T-helper 2 cell treated with Interferon-gamma antibody and Interleukin-4, amounts not matched to agents 5 μg/mL and 100 μg/mL, for 36 hours (primary cell): ENCODE measurements around the gene SLC2A1.
A peak's percentile ranks its signal among the peaks of the same experiment; 100 is the strongest.

Source experiments
- DNase-seq: peaks from one replicate; pipeline ENCODE4 v3.0.0; 2021; ENCODE audit warnings: low spot score
- H3K27ac Mint-ChIP-seq: one replicate; pipeline ENCODE4 v1.8.0; 2021; ENCODE audit warnings: mild to moderate bottlenecking, mixed read lengths
- H3K27me3 Mint-ChIP-seq: one replicate; pipeline ENCODE4 v1.8.0; 2021; ENCODE audit warnings: low read depth, mixed read lengths
- H3K36me3 Mint-ChIP-seq: one replicate; pipeline ENCODE4 v1.8.0; 2021; ENCODE audit warnings: low read depth, mixed read lengths
- H3K4me1 Mint-ChIP-seq: one replicate; pipeline ENCODE4 v1.8.0; 2021; ENCODE audit warnings: low read depth, mixed read lengths
- H3K4me3 Mint-ChIP-seq: one replicate; pipeline ENCODE4 v1.8.0; 2022; ENCODE audit warnings: mild to moderate bottlenecking, moderate library complexity, mixed read lengths
- H3K9me3 Mint-ChIP-seq: one replicate; pipeline ENCODE4 v1.8.0; 2021; ENCODE audit warnings: mixed read lengths

SLC2A1 gene

GRCh38 chr1:42936309-42937078 lies 22.2 kb downstream of the SLC2A1 start:
- peaks cover 86% of the 10 kb centered on the region for H3K4me1 Mint-ChIP-seq
- H3K27me3 Mint-ChIP-seq: no peaks in the 10 kb centered on the region
- peak overlapping the region; percentile 62 for H3K4me3 Mint-ChIP-seq
- peaks cover 76% of the 10 kb centered on the region for H3K36me3 Mint-ChIP-seq
- peak overlapping the region; percentile 93 for H3K27ac Mint-ChIP-seq
- H3K9me3 Mint-ChIP-seq: no peaks in the 10 kb centered on the region
- no peak for DNase-seq

GRCh38 chr1:42935971-42936308 lies 22.7 kb downstream of the SLC2A1 start:
- Mint-ChIP-seq H3K9me3 (no peaks in the 10 kb centered on the region), H3K36me3 (peaks cover 76% of the 10 kb centered on the region), H3K4me1 (peaks cover 86% of the 10 kb centered on the region), H3K27ac (peak overlapping the region; percentile 93), H3K27me3 (no peaks in the 10 kb centered on the region), H3K4me3 (no peak overlapping the region)
- no peak for DNase-seq

GRCh38 chr1:42935313-42935895 lies 23.3 kb downstream of the SLC2A1 start:
- no peak for DNase-seq
- peaks cover 77% of the 10 kb centered on the region for H3K36me3 Mint-ChIP-seq
- H3K9me3 Mint-ChIP-seq: no peaks in the 10 kb centered on the region
- no peaks in the 10 kb centered on the region for H3K27me3 Mint-ChIP-seq
- peak overlapping the region; percentile 93 for H3K27ac Mint-ChIP-seq
- peaks cover 87% of the 10 kb centered on the region for H3K4me1 Mint-ChIP-seq
- peak overlapping the region; percentile 6 for H3K4me3 Mint-ChIP-seq

- peaks cover 86% of the 10 kb centered on the region for H3K4me1 Mint-ChIP-seq
- H3K36me3 Mint-ChIP-seq: peaks cover 76% of the 10 kb centered on the region
Measured at GRCh38 chr1:42934541-42935312, 23.9 kb downstream of the SLC2A1 start.

GRCh38 chr1:42933610-42934491 lies 24.8 kb downstream of the SLC2A1 start:
- Mint-ChIP-seq H3K27ac (peak overlapping the region; percentile 93), H3K4me3 (peak overlapping the region; percentile 82), H3K4me1 (peaks cover 84% of the 10 kb centered on the region), H3K27me3 (no peaks in the 10 kb centered on the region), H3K9me3 (no peaks in the 10 kb centered on the region), H3K36me3 (peaks cover 78% of the 10 kb centered on the region)
- DNase-seq: no peak

More at GRCh38 chr1:42934541-42935312, 23.9 kb downstream of the SLC2A1 start:
- peak overlapping the region; percentile 93 for H3K27ac Mint-ChIP-seq
- no peaks in the 10 kb centered on the region for H3K27me3 Mint-ChIP-seq
- peak overlapping the region; percentile 82 for H3K4me3 Mint-ChIP-seq
- no peaks in the 10 kb centered on the region for H3K9me3 Mint-ChIP-seq
- DNase-seq: no peak

- DNase-seq: no peak
- Mint-ChIP-seq H3K4me1 (peaks cover 79% of the 10 kb centered on the region), H3K36me3 (peaks cover 78% of the 10 kb centered on the region), H3K27me3 (no peaks in the 10 kb centered on the region), H3K27ac (peak overlapping the region; percentile 93), H3K4me3 (peak overlapping the region; percentile 82), H3K9me3 (no peaks in the 10 kb centered on the region)
Measured at GRCh38 chr1:42933060-42933586, 25.5 kb downstream of the SLC2A1 start.

- H3K36me3 Mint-ChIP-seq: peaks cover 78% of the 10 kb centered on the region
- no peaks in the 10 kb centered on the region for H3K27me3 Mint-ChIP-seq
- DNase-seq: no peak
Measured at GRCh38 chr1:42932442-42932941, 26.2 kb downstream of the SLC2A1 start.

GRCh38 chr1:42931911-42932422 lies 26.7 kb downstream of the SLC2A1 start:
- peaks cover 71% of the 10 kb centered on the region for H3K4me1 Mint-ChIP-seq
- peak overlapping the region; percentile 93 for H3K27ac Mint-ChIP-seq
- no peaks in the 10 kb centered on the region for H3K9me3 Mint-ChIP-seq
- peak overlapping the region; percentile 82 for H3K4me3 Mint-ChIP-seq
- H3K36me3 Mint-ChIP-seq: peaks cover 78% of the 10 kb centered on the region
- H3K27me3 Mint-ChIP-seq: no peaks in the 10 kb centered on the region
- DNase-seq: peak; percentile 76

More at GRCh38 chr1:42932442-42932941, 26.2 kb downstream of the SLC2A1 start:
- Mint-ChIP-seq H3K9me3 (no peaks in the 10 kb centered on the region), H3K4me1 (peaks cover 75% of the 10 kb centered on the region), H3K27ac (peak overlapping the region; percentile 93), H3K4me3 (peak overlapping the region; percentile 82)

- Mint-ChIP-seq H3K27ac (peak overlapping the region; percentile 93), H3K36me3 (peaks cover 79% of the 10 kb centered on the region), H3K9me3 (no peaks in the 10 kb centered on the region)
Measured at GRCh38 chr1:42931108-42931539, 27.5 kb downstream of the SLC2A1 start.

GRCh38 chr1:42930178-42931107 lies 28.2 kb downstream of the SLC2A1 start:
- peak overlapping the region; percentile 82 for H3K4me3 Mint-ChIP-seq
- DNase-seq: no peak
- H3K27me3 Mint-ChIP-seq: no peaks in the 10 kb centered on the region
- H3K4me1 Mint-ChIP-seq: peaks cover 66% of the 10 kb centered on the region
- peak overlapping the region; percentile 93 for H3K27ac Mint-ChIP-seq
- H3K36me3 Mint-ChIP-seq: peaks cover 84% of the 10 kb centered on the region
- H3K9me3 Mint-ChIP-seq: no peaks in the 10 kb centered on the region

More at GRCh38 chr1:42931108-42931539, 27.5 kb downstream of the SLC2A1 start:
- Mint-ChIP-seq H3K4me1 (peaks cover 64% of the 10 kb centered on the region), H3K27me3 (no peaks in the 10 kb centered on the region), H3K4me3 (peak overlapping the region; percentile 82)
- peak; percentile 47 for DNase-seq

GRCh38 chr1:42929434-42930177 lies 29.1 kb downstream of the SLC2A1 start:
- Mint-ChIP-seq H3K4me3 (peak overlapping the region; percentile 61), H3K27me3 (no peaks in the 10 kb centered on the region), H3K36me3 (peaks cover 82% of the 10 kb centered on the region), H3K27ac (peak overlapping the region; percentile 93), H3K4me1 (peaks cover 65% of the 10 kb centered on the region), H3K9me3 (no peaks in the 10 kb centered on the region)
- no peak for DNase-seq
